ENCODE results near the gene PARD3B.

Gene PARD3B

DNA sequence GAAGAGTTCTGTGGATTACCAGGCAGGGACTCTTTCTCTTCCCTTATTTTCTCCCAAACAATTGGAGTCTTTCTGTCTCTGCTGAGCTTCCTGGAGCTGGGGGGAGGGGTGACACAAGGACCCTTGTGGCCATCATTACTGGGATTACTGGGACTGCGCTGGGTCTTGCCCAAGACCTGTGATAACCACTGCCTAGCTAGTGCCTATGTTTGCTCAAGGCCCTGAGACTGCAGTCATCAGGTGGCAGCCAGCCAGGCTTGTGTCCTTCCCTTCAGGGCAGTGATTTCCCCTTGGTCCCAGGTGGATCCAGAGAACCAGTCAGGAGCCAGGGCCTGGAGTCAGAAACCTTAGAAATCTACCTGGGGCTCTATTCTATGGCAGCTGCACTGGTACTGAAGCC is 355.6 kb downstream of the PARD3B start:
- DNase-seq = no peak

DNA sequence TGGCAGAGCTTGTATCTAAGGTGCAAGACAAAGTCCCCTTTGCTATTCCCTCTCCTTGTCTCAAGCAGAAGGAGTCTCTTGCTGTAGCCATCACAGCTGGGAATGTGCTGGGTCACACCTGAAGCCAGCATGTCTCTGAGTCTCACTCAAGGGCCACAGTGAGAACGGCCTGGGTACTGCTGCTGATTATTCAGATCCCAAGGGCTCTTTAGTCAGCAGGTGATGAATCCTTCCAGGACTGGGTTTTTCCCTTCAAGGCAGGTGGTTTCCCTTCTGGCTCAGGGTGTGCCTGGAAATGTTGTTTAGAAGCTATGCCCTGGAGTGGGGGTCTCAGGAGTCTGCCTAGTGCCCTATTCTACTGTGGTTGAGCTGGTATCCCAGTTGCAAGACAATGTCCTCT is 356.3 kb downstream of the PARD3B start:
- DNase-seq = no peak

- DNase-seq = no peak
Observed at GRCh38 chr2:204909791-204910190, 364.5 kb downstream of the PARD3B start.

GRCh38 chr2:204913312-204913711 is 368.0 kb downstream of the PARD3B start:
- DNase-seq = no peak

GRCh38 chr2:204913854-204914464 is 368.7 kb downstream of the PARD3B start:
- no peak for DNase-seq

- no peak for DNase-seq
Observed at GRCh38 chr2:204914708-204915107, 369.4 kb downstream of the PARD3B start.

GRCh38 chr2:204917089-204917701 is 371.9 kb downstream of the PARD3B start:
- no peak for DNase-seq

GRCh38 chr2:204920776-204921175 is 375.5 kb downstream of the PARD3B start:
- DNase-seq = no peak

- no peak for DNase-seq
Observed at GRCh38 chr2:204923957-204924356, 378.7 kb downstream of the PARD3B start.

DNA sequence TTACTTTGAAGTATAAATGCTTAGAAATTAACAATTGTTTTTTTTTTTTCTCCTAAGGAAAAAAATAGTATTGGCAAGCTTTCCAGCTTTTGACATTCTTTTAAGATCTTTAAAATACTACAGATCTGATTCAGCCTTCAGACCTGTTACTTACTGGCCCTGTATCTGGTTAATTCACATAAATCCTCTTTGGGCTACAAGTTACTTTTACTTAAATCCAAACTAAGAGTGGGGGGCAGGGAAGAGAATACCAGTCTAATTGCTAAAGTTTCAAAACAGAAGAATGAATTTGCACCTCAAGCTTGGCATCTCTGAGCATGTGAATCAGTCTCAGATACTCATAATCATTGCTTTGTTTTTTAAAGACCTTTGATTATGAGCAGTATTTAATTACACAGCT is 386.3 kb downstream of the PARD3B start:
- DNase-seq = no peak

DNA sequence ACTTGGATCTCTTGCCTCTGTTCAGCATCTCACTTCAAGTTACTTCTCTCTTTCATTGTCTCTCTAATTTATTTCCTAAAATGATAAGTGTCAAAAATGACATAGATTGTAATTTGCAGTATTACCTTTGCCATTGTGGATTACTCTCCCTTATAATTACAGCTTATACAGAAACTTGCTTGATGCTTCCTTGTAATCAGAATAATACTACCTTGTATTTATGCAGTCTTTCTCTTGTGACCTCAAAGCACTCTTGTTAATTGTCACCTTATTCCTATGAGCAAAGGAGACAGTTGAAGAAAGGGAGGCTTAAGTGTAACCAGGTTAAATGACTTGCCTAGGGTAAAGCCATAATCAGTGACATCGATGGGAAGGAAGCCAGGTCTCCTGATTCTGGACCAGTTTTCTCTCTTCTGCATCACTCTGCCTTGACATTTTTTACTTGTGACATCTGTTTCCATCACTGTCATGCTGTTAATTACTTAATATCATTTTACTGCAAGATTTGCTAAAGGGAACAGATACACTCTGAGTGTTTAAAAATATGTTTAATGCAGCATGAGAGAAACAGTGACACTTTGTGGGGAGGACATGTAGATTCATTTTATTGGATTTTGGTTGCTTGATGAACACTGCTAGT is 388.6 kb downstream of the PARD3B start:
- no peak for DNase-seq

GRCh38 chr2:204944927-204945326 is 399.7 kb downstream of the PARD3B start:
- DNase-seq = no peak

DNA sequence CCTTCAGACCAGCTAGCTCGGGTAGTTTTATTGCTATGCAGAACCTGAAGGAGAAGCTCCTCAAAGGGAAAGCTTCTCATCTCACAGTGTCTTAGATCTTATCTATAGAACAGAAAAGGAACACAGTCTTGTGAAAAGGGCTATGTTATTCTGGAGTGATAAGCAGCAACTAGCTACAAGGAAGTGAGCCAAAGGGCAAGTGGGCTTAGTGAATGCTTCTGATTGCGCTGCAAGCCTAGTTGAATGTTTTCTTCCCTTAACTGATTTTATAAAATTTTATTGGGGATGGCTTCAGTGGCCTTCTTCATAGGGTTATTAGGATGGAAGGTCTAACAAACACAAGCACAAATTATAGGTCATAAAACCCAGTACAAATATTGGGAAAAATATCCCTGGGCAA is 400.1 kb downstream of the PARD3B start:
- DNase-seq = no peak

DNA sequence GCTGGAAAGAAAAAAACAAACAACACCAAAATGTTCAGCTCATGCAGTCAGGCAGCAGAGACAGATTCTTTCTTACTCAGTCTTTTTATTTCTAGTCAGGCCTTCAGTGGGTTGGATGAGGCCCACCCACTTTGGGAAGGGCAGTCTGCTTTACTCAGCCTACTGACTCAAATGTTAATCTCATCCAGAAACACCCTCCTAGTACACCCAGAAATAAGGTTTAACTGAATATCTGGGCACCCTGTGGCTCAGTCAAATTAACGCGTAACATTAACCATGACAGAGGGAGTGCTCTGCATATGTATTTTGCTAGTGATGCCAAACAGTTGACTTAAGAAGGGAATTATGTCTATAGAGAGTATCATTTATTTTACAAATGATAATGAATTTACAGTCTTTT is 401.6 kb downstream of the PARD3B start:
- DNase-seq = no peak

GRCh38 chr2:204947405-204947804 is 402.1 kb downstream of the PARD3B start:
- DNase-seq = no peak

DNA sequence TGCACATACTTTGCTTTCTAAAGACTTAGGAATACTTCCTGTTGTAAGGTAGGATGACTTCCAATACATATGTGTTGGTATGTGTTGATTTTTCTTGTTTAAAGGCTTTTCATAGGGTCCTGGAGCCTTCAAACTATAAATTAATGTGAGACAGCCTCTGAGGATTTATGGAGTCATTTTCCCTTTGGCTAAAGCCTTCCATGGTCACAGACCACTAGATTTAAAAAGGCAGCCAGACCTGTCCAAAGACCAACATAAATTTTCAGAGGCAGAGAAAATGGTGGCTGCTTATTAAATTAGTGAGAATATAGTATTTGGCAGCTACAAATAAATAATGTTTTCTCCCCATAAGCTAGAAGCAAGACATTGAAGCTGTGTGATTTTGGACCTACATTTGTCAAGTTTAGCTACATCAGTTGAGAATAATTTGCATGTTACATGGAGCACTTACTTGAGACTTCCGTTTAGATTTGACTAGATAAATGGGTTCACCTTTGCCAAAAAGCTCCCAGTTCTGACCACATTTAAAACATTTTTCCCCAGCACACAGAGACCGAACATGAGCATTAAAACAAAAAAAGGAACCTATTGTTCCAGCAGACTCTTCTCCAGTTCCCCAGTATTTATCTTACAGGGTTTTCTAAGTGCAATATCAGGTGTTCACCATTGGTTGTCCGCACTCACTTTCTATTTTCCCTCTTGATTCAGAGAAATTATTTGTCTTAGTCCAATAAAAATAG is 402.9 kb downstream of the PARD3B start:
- no peak for DNase-seq

DNA sequence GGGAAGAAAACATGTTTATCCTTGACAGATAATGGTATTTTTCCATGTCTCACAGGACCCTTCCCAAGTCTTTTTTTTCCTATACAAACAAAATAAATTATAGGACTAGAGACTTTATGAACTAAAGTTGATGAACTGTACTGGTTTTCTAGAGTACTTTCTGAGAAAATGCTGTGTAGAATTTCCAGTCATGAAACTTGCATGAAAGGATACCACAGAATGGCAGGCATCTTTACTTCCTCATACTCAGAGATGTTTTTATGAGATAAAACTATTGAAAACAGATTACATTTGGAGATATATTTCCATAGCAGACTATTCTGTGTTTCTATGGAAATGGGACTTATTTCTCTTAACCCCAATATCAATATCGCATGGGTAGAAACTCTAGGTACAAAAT is 403.5 kb downstream of the PARD3B start:
- no peak for DNase-seq

DNA sequence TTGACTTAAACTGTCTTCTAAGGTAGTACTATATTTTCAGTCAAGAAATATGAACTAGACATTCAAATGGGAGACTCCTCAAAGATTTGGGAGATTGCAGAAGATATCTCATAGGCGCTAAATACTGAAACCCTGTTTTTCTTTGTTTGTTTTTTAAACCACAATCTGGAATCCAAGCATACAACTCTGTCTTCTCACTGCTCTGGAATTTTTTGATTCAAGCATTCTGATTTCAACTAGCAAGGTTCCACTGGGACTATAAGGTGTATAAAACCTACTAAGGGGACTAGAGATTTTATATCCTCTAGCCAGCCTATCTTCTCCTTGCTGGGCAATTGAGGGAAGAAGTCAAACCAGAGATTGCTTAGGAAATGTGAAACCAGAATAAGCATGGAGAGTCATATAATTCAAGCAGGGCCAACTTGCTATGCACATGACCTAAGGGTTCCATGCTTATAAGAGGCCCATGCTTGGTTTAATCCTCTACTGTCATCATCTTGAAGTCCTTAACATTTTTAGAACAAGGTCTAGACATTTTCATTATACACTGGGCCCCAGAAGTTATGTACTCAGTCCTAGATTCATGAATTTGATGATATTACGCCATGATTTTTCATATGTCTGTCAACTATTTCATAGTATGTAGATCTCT is 405.5 kb downstream of the PARD3B start:
- DNase-seq = no peak

DNA sequence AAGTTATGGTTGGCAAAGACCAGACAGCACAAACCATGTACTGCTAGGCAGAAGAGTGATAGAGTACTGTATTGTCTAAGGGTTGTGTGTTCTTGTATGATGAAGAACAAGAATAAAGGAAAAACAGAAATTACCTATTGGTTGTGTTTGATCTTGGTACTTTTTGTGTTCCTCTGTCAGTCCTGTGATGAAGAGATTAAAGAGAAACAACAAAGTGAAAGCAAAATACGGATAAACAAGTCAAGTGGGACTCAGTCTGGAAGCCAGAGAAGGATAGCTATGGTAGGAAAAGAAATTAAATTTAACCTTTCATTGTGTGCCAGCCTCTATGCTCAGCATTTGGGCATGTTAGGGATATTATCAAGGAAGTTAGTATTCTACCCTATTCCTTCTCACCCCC is 413.1 kb downstream of the PARD3B start:
- no peak for DNase-seq

GRCh38 chr2:204964414-204964813 is 419.1 kb downstream of the PARD3B start:
- DNase-seq = no peak

DNA sequence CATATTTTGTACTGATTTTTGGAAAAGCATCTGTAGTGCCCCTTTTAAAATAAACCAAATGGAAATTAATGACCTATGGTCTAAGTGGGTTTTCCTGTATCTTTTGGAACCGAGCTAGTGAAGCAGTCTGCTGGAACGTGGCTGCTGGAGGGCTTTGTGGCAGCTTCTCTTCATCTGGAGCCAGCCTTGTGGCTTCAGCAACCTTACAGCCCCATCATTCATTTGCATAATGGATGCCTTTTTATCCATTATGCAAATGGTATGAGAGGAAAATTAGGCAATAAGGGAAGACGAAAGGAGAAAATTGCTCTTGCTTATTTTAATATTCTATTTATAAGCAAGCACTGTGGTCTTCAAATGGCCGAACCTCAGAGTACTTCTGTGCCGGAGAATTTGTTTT is 421.0 kb downstream of the PARD3B start:
- no peak for DNase-seq

DNA sequence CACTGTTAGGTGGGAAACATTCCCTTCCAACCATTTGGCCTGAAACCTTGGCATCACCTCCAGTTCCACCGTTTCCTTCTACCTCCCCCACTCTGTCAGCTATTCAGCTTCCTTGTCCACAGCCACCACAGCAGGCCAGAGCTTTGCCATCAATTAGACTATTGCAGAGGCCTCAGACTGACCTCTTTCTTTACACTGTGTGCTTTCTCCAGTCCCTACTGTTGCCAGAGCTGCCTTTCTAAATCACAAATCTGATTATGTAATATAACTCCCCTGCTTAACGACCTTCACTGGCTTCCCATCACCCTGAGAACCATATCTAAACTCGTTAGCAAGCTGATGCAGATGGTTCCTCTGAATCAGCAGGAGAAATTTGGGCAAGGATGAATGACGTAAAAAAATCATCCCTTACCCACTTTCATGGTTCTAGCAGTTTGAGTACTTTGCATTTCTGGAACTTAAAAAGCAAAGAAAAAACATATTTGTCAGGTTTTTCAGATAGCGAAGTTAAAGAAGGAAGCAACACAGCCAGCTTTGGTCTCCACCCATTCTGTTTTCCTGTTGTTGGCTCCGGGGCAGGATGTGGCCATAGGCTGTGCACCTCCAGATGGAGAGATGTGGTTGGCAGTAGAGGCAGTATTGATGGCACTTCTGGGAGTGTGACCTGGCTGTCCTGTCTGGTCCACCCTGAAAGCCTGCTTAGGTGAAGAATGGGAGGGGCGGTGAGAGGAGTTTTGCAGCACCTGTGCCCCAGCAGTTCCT is 422.1 kb downstream of the PARD3B start:
- peak in 1 of 3 donors; percentile 1 for DNase-seq
